ENCODE measurements around the gene TTLL5. TPM values are rescaled to one million over a fixed set of nuclear protein-coding genes. Genes with fewer than 3 reads are reported as not detected.

The TTLL5 gene
- total and polyA plus RNA-seq, 2 of the 4 experiments (the other 2 are of a cell fraction) = 11.9 to 16.7 TPM

DNA sequence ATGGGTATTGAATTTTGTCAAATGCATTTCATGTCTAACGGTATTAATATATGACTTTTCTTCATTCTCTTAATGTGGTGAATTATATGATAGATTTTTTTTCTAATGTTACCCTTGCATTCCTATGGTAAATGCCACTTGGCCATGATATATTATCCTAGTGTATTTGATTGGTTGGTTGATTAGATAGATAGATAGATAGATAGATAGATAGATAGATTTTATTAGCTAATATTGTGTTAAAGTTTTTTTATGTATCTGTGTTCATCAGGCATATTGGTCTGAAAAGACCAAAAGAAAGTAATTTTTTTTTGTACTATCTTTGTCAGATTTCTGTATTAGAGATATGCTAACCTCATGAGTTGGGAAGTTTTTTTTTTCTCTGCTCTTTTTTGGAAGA is 196.2 kb downstream of the TTLL5 start:
- Histone ChIP-seq H2AK5ac (ENCODE audit: low read depth, low read length) (no peak overlapping the region), H3K27ac (ENCODE audit: insufficient read depth, low read length) (no peak overlapping the region), H3K79me1 (ENCODE audit: low read depth in 1 of 2, low read length in 2 of 2) (no peaks in the 10 kb centered on the region), H3K9me3 (ENCODE audit: control insufficient read depth, insufficient read depth, low read length) (no peaks in the 10 kb centered on the region), H3K56ac (ENCODE audit: extremely low read depth, insufficient read depth, low read length) (no peak overlapping the region), H4K8ac (ENCODE audit: low read depth in 2 of 2, low read length in 2 of 2) (no peak overlapping the region), H4K91ac (ENCODE audit: insufficient read depth, low read depth, low read length) (no peak overlapping the region), H2AK9ac (replicated peaks; ENCODE audit: low read depth, low read length, poor library complexity) (no peak overlapping the region), H2BK15ac (ENCODE audit: low read depth, low read length) (no peak overlapping the region), H3K4ac (ENCODE audit: low read depth, low read length) (no peak overlapping the region), H3K4me3 (ENCODE audit: insufficient read depth, low read depth, low read length) (no peak overlapping the region), H3K9ac (ENCODE audit: low read depth, low read length) (no peak overlapping the region), H3K36me3 (ENCODE audit: control insufficient read depth, insufficient read depth, low read length) (no peaks in the 10 kb centered on the region), H3K18ac (ENCODE audit: low read depth, low read length) (no peak overlapping the region), H2BK5ac (ENCODE audit: low read depth, low read length, poor library complexity, severe bottlenecking) (no peak overlapping the region), H3K4me2 (ENCODE audit: low read depth, low read length) (no peak overlapping the region), H2BK120ac (ENCODE audit: low read depth, low read length) (no peak overlapping the region), H4K20me1 (ENCODE audit: insufficient read depth, low read length) (no peaks in the 10 kb centered on the region), H3K9me1 (ENCODE audit: insufficient read depth, low read length) (peaks cover 3% of the 10 kb centered on the region), H3K27me3 (ENCODE audit: control insufficient read depth, insufficient read depth, low read length) (no peaks in the 10 kb centered on the region), H4K5ac (ENCODE audit: low read depth, low read length) (no peak overlapping the region), H2BK20ac (ENCODE audit: low read depth, low read length) (no peak overlapping the region), H3K14ac (replicated peaks; ENCODE audit: low read depth, low read length) (no peak overlapping the region), H3K4me1 (ENCODE audit: control insufficient read depth, insufficient read depth, low read length) (peaks cover 11% of the 10 kb centered on the region), H2AFZ (replicated peaks; ENCODE audit: low read length, poor library complexity) (no peak overlapping the region), H3K23ac (ENCODE audit: low read depth, low read length) (no peak overlapping the region)
- ChIA-PET POLR2A (ENCODE audit: unreplicated experiment) (no interaction called here), CTCF (no interaction called here)
- in situ Hi-C loops (cut with MboI; ENCODE audit: low sequenced_read_pairs) = no loop called here
- no peak for ATAC-seq (ENCODE audit: low read depth)
- intact Hi-C loops (cut with micrococcal nuclease) = no loop called here
- TF ChIP-seq CHD1 (IDR thresholded peaks at IDR 0.05; ENCODE audit: low read depth, low read length) = no peak
- no peak for TF ChIP-seq FOS (IDR thresholded peaks at IDR 0.05; ENCODE audit: low read depth, low read length)
- no peak for TF ChIP-seq RAD21 (IDR thresholded peaks at IDR 0.05; ENCODE audit: low read length)
- BruUV-seq (replicated peaks) = no TSS peak
- no peak for DNase-seq
- WGBS, 2 experiments (ENCODE audit: extremely low coverage in 2 of 2, insufficient read length in 1 of 2) = no CpG with 5 or more reads among the region's 1 CpG
- dilution Hi-C loops (cut with HindIII; ENCODE audit: low sequenced_read_pairs, unreplicated experiment) = no loop called here
